ENCODE measurements around the gene IL17RE.
"Not testable (repeated sequence)": the region's sequence is repeated elsewhere in the genome, so short reads cannot be mapped to it uniquely, and the experiment has no call there.

Gene IL17RE

GRCh38 chr3:9938966-9939365 lies 36.3 kb downstream of the IL17RE start:
- no peak overlapping the region for H3K27ac ChIP-seq (ENCODE audit: low read depth, low read length)
- H3K79me2 ChIP-seq (ENCODE audit: control insufficient read depth, low read length), result peaks cover 21% of the 10 kb centered on the region
- no peak overlapping the region for H3K4me2 ChIP-seq (ENCODE audit: low read length)
- H3K9me2 ChIP-seq (replicated peaks; ENCODE audit: control insufficient read depth, low read length), result no peaks in the 10 kb centered on the region
- TF ChIP-seq EZH2phosphoT487 (IDR thresholded peaks at IDR 0.05; ENCODE audit: borderline replicate concordance, low read length) (no peak), CTCF (IDR thresholded peaks at IDR 0.05; ENCODE audit: low read depth, low read length, poor library complexity, severe bottlenecking) (no peak)
- H3F3A ChIP-seq (ENCODE audit: control insufficient read depth, insufficient read depth), result no peaks in the 10 kb centered on the region
- H3K4me3 ChIP-seq (ENCODE audit: low read length), result no peak overlapping the region
- H3K27me3 ChIP-seq (ENCODE audit: control insufficient read depth, low read length), result no peaks in the 10 kb centered on the region
- peaks cover 20% of the 10 kb centered on the region for H3K4me1 ChIP-seq (ENCODE audit: control insufficient read depth, low read length)
- no peaks in the 10 kb centered on the region for H3K9me3 ChIP-seq (ENCODE audit: control insufficient read depth, insufficient read depth, low read length)
- H3K36me3 ChIP-seq (ENCODE audit: control insufficient read depth, low read length), result peaks cover 31% of the 10 kb centered on the region
- no peaks in the 10 kb centered on the region for H4K20me1 ChIP-seq (ENCODE audit: control insufficient read depth, insufficient read depth, low read depth, low read length)

GRCh38 chr3:9939906-9940305 lies 37.3 kb downstream of the IL17RE start:
- not testable (repeated sequence) for H3F3A ChIP-seq (ENCODE audit: control insufficient read depth, insufficient read depth); H3K4me3 ChIP-seq (ENCODE audit: low read length); H3K9me2 ChIP-seq (replicated peaks; ENCODE audit: control insufficient read depth, low read length); H3K27me3 ChIP-seq (ENCODE audit: control insufficient read depth, low read length); H4K20me1 ChIP-seq (ENCODE audit: control insufficient read depth, insufficient read depth, low read depth, low read length); H3K9me3 ChIP-seq (ENCODE audit: control insufficient read depth, insufficient read depth, low read length); H3K4me2 ChIP-seq (ENCODE audit: low read length); H3K27ac ChIP-seq (ENCODE audit: low read depth, low read length)
- H3K36me3 ChIP-seq (ENCODE audit: control insufficient read depth, low read length), result peaks cover 30% of the 10 kb centered on the region
- peaks cover 11% of the 10 kb centered on the region for H3K4me1 ChIP-seq (ENCODE audit: control insufficient read depth, low read length)
- H3K79me2 ChIP-seq (ENCODE audit: control insufficient read depth, low read length), result peaks cover 12% of the 10 kb centered on the region

GRCh38 chr3:9940746-9941145 lies 38.1 kb downstream of the IL17RE start:
- H3K79me2 ChIP-seq (ENCODE audit: control insufficient read depth, low read length), result peaks cover 4% of the 10 kb centered on the region; the same call in 1 of the 2 replicates
- no peak for TF ChIP-seq CTCF (IDR thresholded peaks at IDR 0.05; ENCODE audit: low read depth, low read length, poor library complexity, severe bottlenecking)
- no peak for TF ChIP-seq EZH2phosphoT487 (IDR thresholded peaks at IDR 0.05; ENCODE audit: borderline replicate concordance, low read length)
- H3K27ac ChIP-seq (ENCODE audit: low read depth, low read length), result no peak overlapping the region
- H3K9me3 ChIP-seq (ENCODE audit: control insufficient read depth, insufficient read depth, low read length), result no peaks in the 10 kb centered on the region
- peaks cover 22% of the 10 kb centered on the region for H3K36me3 ChIP-seq (ENCODE audit: control insufficient read depth, low read length)
- H3K9me2 ChIP-seq (replicated peaks; ENCODE audit: control insufficient read depth, low read length), result no peaks in the 10 kb centered on the region
- no peaks in the 10 kb centered on the region for H3F3A ChIP-seq (ENCODE audit: control insufficient read depth, insufficient read depth)
- no peak overlapping the region for H3K4me3 ChIP-seq (ENCODE audit: low read length)
- peaks cover 3% of the 10 kb centered on the region for H3K4me1 ChIP-seq (ENCODE audit: control insufficient read depth, low read length)
- H3K27me3 ChIP-seq (ENCODE audit: control insufficient read depth, low read length), result no peaks in the 10 kb centered on the region
- H4K20me1 ChIP-seq (ENCODE audit: control insufficient read depth, insufficient read depth, low read depth, low read length), result no peaks in the 10 kb centered on the region
- no peak overlapping the region for H3K4me2 ChIP-seq (ENCODE audit: low read length)

GRCh38 chr3:9942164-9942563 lies 39.5 kb downstream of the IL17RE start:
- TF ChIP-seq EZH2phosphoT487 (IDR thresholded peaks at IDR 0.05; ENCODE audit: borderline replicate concordance, low read length), result no peak
- no peak for TF ChIP-seq CTCF (IDR thresholded peaks at IDR 0.05; ENCODE audit: low read depth, low read length, poor library complexity, severe bottlenecking)
- Histone ChIP-seq H3K79me2 (ENCODE audit: control insufficient read depth, low read length) (no peaks in the 10 kb centered on the region), H3K9me2 (replicated peaks; ENCODE audit: control insufficient read depth, low read length) (no peaks in the 10 kb centered on the region), H3K9me3 (ENCODE audit: control insufficient read depth, insufficient read depth, low read length) (no peaks in the 10 kb centered on the region), H3K36me3 (ENCODE audit: control insufficient read depth, low read length) (peaks cover 10% of the 10 kb centered on the region), H3K27me3 (ENCODE audit: control insufficient read depth, low read length) (no peaks in the 10 kb centered on the region), H4K20me1 (ENCODE audit: control insufficient read depth, insufficient read depth, low read depth, low read length) (no peaks in the 10 kb centered on the region), H3K4me3 (ENCODE audit: low read length) (no peak overlapping the region), H3K4me2 (ENCODE audit: low read length) (no peak overlapping the region), H3K4me1 (ENCODE audit: control insufficient read depth, low read length) (no peaks in the 10 kb centered on the region), H3K27ac (ENCODE audit: low read depth, low read length) (no peak overlapping the region), H3F3A (ENCODE audit: control insufficient read depth, insufficient read depth) (no peaks in the 10 kb centered on the region)
